Upper lobe of left lung (tissue), 4 donors: Measurements from ENCODE around the gene PTPRO.

Experiments
- CTCF ChIP-seq, 6 experiments: fragments of 450-650 bp in 4 of 6; fragments of 200-600 bp in 2 of 6; sonication (generic) in 2 of 6; IDR thresholded peaks; one replicate each; pipeline ENCODE4 v1.5.1; 2016 to 2019; ENCODE audit warnings: antibody characterized with exemption in 6 of 6
- POLR2A ChIP-seq, 4 donors: fragments of 450-650 bp; IDR thresholded peaks; one replicate each; pipeline ENCODE4 v1.5.1; 2016 to 2017; ENCODE audit warnings: antibody characterized with exemption in 4 of 4, mild to moderate bottlenecking in 2 of 4
- POLR2AphosphoS5 ChIP-seq, 2 donors: sonication (generic); formaldehyde crosslinking; IDR thresholded peaks; one replicate each; pipeline ENCODE4 v1.5.1; 2017; ENCODE audit warnings: antibody characterized with exemption in 2 of 2

GRCh38 chr12:15543347-15543746 is 221.0 kb downstream of the PTPRO start:
- TF ChIP-seq POLR2A (IDR thresholded peaks at IDR 0.05) (no peak), CTCF (IDR thresholded peaks at IDR 0.05) (no peak), POLR2AphosphoS5 (IDR thresholded peaks at IDR 0.05) (no peak)
